ENCODE measurements around the gene BPIFB6. TPM values are rescaled to one million over a fixed set of nuclear protein-coding genes. Genes with fewer than 3 reads are reported as not detected.
"Not testable (repeated sequence)": the region's sequence is repeated elsewhere in the genome, so short reads cannot be mapped to it uniquely, and the experiment has no call there.

Gene BPIFB6
- total RNA-seq, 2 donors from 2014 or later: not detected

GRCh38 chr20:33042430-33042829 is 11.0 kb downstream of the BPIFB6 start:
- H3K36me3 ChIP-seq: no peaks in the 10 kb centered on the region
- no peak overlapping the region for H3K4me3 ChIP-seq
- DNase-seq: no peak
- no peak overlapping the region for H3K9ac ChIP-seq (ENCODE audit: low read depth in 2 of 2, low read length in 2 of 2)
- H3K4me1 ChIP-seq: no peaks in the 10 kb centered on the region
- no peaks in the 10 kb centered on the region for H3K9me3 ChIP-seq
- intact Hi-C loops (cut with DNase I): no loop called here
- TF ChIP-seq CTCF (IDR thresholded peaks at IDR 0.05): no peak
- H3K27ac ChIP-seq: no peak overlapping the region
- H3K27me3 ChIP-seq: no peaks in the 10 kb centered on the region

- H3K9ac ChIP-seq (ENCODE audit: low read depth in 2 of 2, low read length in 2 of 2): no peak overlapping the region
- H3K4me3 ChIP-seq: no peak overlapping the region
- intact Hi-C loops (cut with DNase I): no loop called here
- TF ChIP-seq CTCF (IDR thresholded peaks at IDR 0.05): no peak
- H3K27me3 ChIP-seq: no peaks in the 10 kb centered on the region
- no peaks in the 10 kb centered on the region for H3K4me1 ChIP-seq
- no peaks in the 10 kb centered on the region for H3K9me3 ChIP-seq
- DNase-seq: no peak
- H3K27ac ChIP-seq: no peak overlapping the region
- no peaks in the 10 kb centered on the region for H3K36me3 ChIP-seq
These were observed 11.7 kb downstream of the BPIFB6 start for GRCh38 chr20:33042983-33043730.

- no peak for TF ChIP-seq CTCF (IDR thresholded peaks at IDR 0.05)
- Histone ChIP-seq H3K4me1 (no peaks in the 10 kb centered on the region), H3K36me3 (no peaks in the 10 kb centered on the region), H3K9me3 (no peaks in the 10 kb centered on the region), H3K27me3 (no peaks in the 10 kb centered on the region), H3K27ac (no peak overlapping the region), H3K4me3 (no peak overlapping the region), H3K9ac (ENCODE audit: low read depth in 2 of 2, low read length in 2 of 2) (no peak overlapping the region)
- intact Hi-C loops (cut with DNase I): no loop called here
- DNase-seq: no peak
These were observed 12.3 kb downstream of the BPIFB6 start for GRCh38 chr20:33043731-33044181.

- H3K36me3 ChIP-seq; H3K27ac ChIP-seq; H3K4me1 ChIP-seq; intact Hi-C loops (cut with DNase I); H3K9ac ChIP-seq (ENCODE audit: low read depth in 2 of 2, low read length in 2 of 2); H3K4me3 ChIP-seq; H3K27me3 ChIP-seq; DNase-seq; H3K9me3 ChIP-seq: not testable (repeated sequence)
These were observed 13.8 kb downstream of the BPIFB6 start for GRCh38 chr20:33045129-33045721.

GRCh38 chr20:33046412-33046811 is 15.0 kb downstream of the BPIFB6 start:
- no peaks in the 10 kb centered on the region for H3K36me3 ChIP-seq
- no peak for TF ChIP-seq CTCF (IDR thresholded peaks at IDR 0.05)
- no peaks in the 10 kb centered on the region for H3K4me1 ChIP-seq
- no peaks in the 10 kb centered on the region for H3K9me3 ChIP-seq
- intact Hi-C loops (cut with DNase I): no loop called here
- H3K27me3 ChIP-seq: no peaks in the 10 kb centered on the region
- no peak for DNase-seq
- no peak overlapping the region for H3K4me3 ChIP-seq
- H3K27ac ChIP-seq: no peak overlapping the region
- H3K9ac ChIP-seq (ENCODE audit: low read depth in 2 of 2, low read length in 2 of 2): no peak overlapping the region

- Histone ChIP-seq H3K9me3 (no peaks in the 10 kb centered on the region), H3K4me3 (no peak overlapping the region), H3K9ac (ENCODE audit: low read depth in 2 of 2, low read length in 2 of 2) (no peak overlapping the region), H3K27me3 (no peaks in the 10 kb centered on the region), H3K36me3 (no peaks in the 10 kb centered on the region), H3K4me1 (no peaks in the 10 kb centered on the region), H3K27ac (no peak overlapping the region)
- no peak for DNase-seq
- TF ChIP-seq CTCF (IDR thresholded peaks at IDR 0.05): no peak
- intact Hi-C loops (cut with DNase I): no loop called here
These were observed 19.9 kb downstream of the BPIFB6 start for GRCh38 chr20:33051333-33051732.
